Activated T-helper 2 cell treated with anti-CD3 and anti-CD28 coated beads, Interferon-gamma antibody, Interleukin-2, Interleukin-4, amounts not matched to agents 10 μg/mL and 5 μg/mL and 100 μg/mL, durations not matched to agents 14 hours and 24 hours and 36 hours (primary cell): ENCODE data around the gene HHAT. TPM values are rescaled to one million over a fixed set of nuclear protein-coding genes. Genes with fewer than 3 reads are reported as not detected.

Experiments
- DNase-seq: peaks from one replicate; pipeline ENCODE4 v3.0.0; 2021; ENCODE audit warnings: low spot score
- H3K27ac Mint-ChIP-seq: one replicate; pipeline ENCODE4 v1.8.0; 2021; ENCODE audit warnings: mixed read lengths
- H3K27me3 Mint-ChIP-seq: one replicate; pipeline ENCODE4 v1.8.0; 2021; ENCODE audit warnings: low read depth, mixed read lengths
- H3K36me3 Mint-ChIP-seq: one replicate; pipeline ENCODE4 v1.8.0; 2021; ENCODE audit warnings: low read depth, mixed read lengths
- H3K4me1 Mint-ChIP-seq: one replicate; pipeline ENCODE4 v1.8.0; 2021; ENCODE audit warnings: low read depth, mixed read lengths
- H3K4me3 Mint-ChIP-seq: one replicate; pipeline ENCODE4 v1.8.0; 2021; ENCODE audit warnings: low read depth, mild to moderate bottlenecking, moderate library complexity, mixed read lengths
- H3K9me3 Mint-ChIP-seq: one replicate; pipeline ENCODE4 v1.8.0; 2021; ENCODE audit warnings: mixed read lengths
- intact Hi-C: fragments of 100-400 bp; cut with micrococcal nuclease; formaldehyde crosslinking; loops from one replicate; pipeline ENCODE4 v1.15.1; 2023
- total RNA-seq: library from RNA; stranded (reverse); gene quantifications from 2 replicates; pipeline ENCODE4 v1.2.3, GENCODE V29; 2022

The HHAT gene
- total RNA-seq, 1 donor from 2014 or later: 0.43 TPM

GRCh38 chr1:210711825-210712612 lies 383.3 kb downstream of the HHAT start:
- intact Hi-C loops: no loop called here
- DNase-seq: no peak
- Mint-ChIP-seq H3K9me3 (no peaks in the 10 kb centered on the region), H3K27ac (no peak overlapping the region), H3K36me3 (no peaks in the 10 kb centered on the region), H3K4me1 (peaks cover 3% of the 10 kb centered on the region), H3K4me3 (no peak overlapping the region), H3K27me3 (peaks cover 7% of the 10 kb centered on the region)

GRCh38 chr1:210715072-210715471 lies 386.4 kb downstream of the HHAT start:
- H3K4me1 Mint-ChIP-seq: peaks cover 3% of the 10 kb centered on the region
- no peak overlapping the region for H3K27ac Mint-ChIP-seq
- H3K4me3 Mint-ChIP-seq: no peak overlapping the region
- DNase-seq: no peak
- intact Hi-C loops: no loop called here
- H3K36me3 Mint-ChIP-seq: no peaks in the 10 kb centered on the region
- H3K9me3 Mint-ChIP-seq: no peaks in the 10 kb centered on the region
- peaks cover 4% of the 10 kb centered on the region for H3K27me3 Mint-ChIP-seq

GRCh38 chr1:210722410-210723081 lies 393.8 kb downstream of the HHAT start:
- H3K4me1 Mint-ChIP-seq: no peaks in the 10 kb centered on the region
- H3K9me3 Mint-ChIP-seq: no peaks in the 10 kb centered on the region
- H3K4me3 Mint-ChIP-seq: no peak overlapping the region
- no peaks in the 10 kb centered on the region for H3K27me3 Mint-ChIP-seq
- no peaks in the 10 kb centered on the region for H3K36me3 Mint-ChIP-seq
- no peak for DNase-seq
- intact Hi-C loops: no loop called here
- H3K27ac Mint-ChIP-seq: no peak overlapping the region

GRCh38 chr1:210723646-210724045 lies 394.9 kb downstream of the HHAT start:
- no peaks in the 10 kb centered on the region for H3K9me3 Mint-ChIP-seq
- no peaks in the 10 kb centered on the region for H3K27me3 Mint-ChIP-seq
- H3K4me3 Mint-ChIP-seq: no peak overlapping the region
- H3K36me3 Mint-ChIP-seq: no peaks in the 10 kb centered on the region
- no peak overlapping the region for H3K27ac Mint-ChIP-seq
- no peak for DNase-seq
- intact Hi-C loops: no loop called here
- no peaks in the 10 kb centered on the region for H3K4me1 Mint-ChIP-seq

GRCh38 chr1:210724768-210725167 lies 396.1 kb downstream of the HHAT start:
- Mint-ChIP-seq H3K36me3 (no peaks in the 10 kb centered on the region), H3K9me3 (no peaks in the 10 kb centered on the region), H3K4me3 (no peak overlapping the region), H3K27me3 (no peaks in the 10 kb centered on the region), H3K4me1 (no peaks in the 10 kb centered on the region), H3K27ac (no peak overlapping the region)
- intact Hi-C loops: no loop called here
- DNase-seq: no peak

Other genes starting within 250 kb of the HHAT start
- gene SERTAD4, start 96.1 kb upstream of the HHAT start, total RNA-seq: not detected in 2 replicates